NCI-H2196 treated with DMSO at 0.1 percent for 48 hours (cell line): ENCODE results near the gene C10orf71.

Experiments used
- DNase-seq: peaks from one replicate; lab custom pipeline; 2025; ENCODE audit not compliant: unreplicated experiment; lab: John Stamatoyannopoulos, UW

C10orf71 gene

GRCh38 chr10:49272251-49273081 is 26.5 kb upstream of the C10orf71 start:
- no peak for DNase-seq

GRCh38 chr10:49273082-49273465 is 25.9 kb upstream of the C10orf71 start:
- DNase-seq: no peak

GRCh38 chr10:49273626-49274025 is 25.3 kb upstream of the C10orf71 start:
- DNase-seq: no peak

GRCh38 chr10:49274886-49275285 is 24.1 kb upstream of the C10orf71 start:
- DNase-seq: no peak

GRCh38 chr10:49275896-49276295 is 23.1 kb upstream of the C10orf71 start:
- DNase-seq: no peak

GRCh38 chr10:49276596-49276995 is 22.4 kb upstream of the C10orf71 start:
- DNase-seq: no peak

- no peak for DNase-seq
These were observed 21.0 kb upstream of the C10orf71 start for GRCh38 chr10:49277973-49278372.

GRCh38 chr10:49278497-49278981 is 20.4 kb upstream of the C10orf71 start:
- no peak for DNase-seq

GRCh38 chr10:49279015-49279880 is 19.7 kb upstream of the C10orf71 start:
- no peak for DNase-seq

- no peak for DNase-seq
These were observed 19.0 kb upstream of the C10orf71 start for GRCh38 chr10:49280001-49280408.

GRCh38 chr10:49281461-49281860 is 17.5 kb upstream of the C10orf71 start:
- no peak for DNase-seq

- DNase-seq: no peak
These were observed 16.7 kb upstream of the C10orf71 start for GRCh38 chr10:49282306-49282705.

- no peak for DNase-seq
These were observed 16.1 kb upstream of the C10orf71 start for GRCh38 chr10:49282879-49283341.

GRCh38 chr10:49283491-49283890 is 15.5 kb upstream of the C10orf71 start:
- no peak for DNase-seq

- no peak for DNase-seq
These were observed 14.6 kb upstream of the C10orf71 start for GRCh38 chr10:49284356-49284755.

GRCh38 chr10:49285232-49285631 is 13.7 kb upstream of the C10orf71 start:
- DNase-seq: no peak

GRCh38 chr10:49286686-49287085 is 12.3 kb upstream of the C10orf71 start:
- no peak for DNase-seq

- DNase-seq: no peak
These were observed 11.2 kb upstream of the C10orf71 start for GRCh38 chr10:49287689-49288340.

- DNase-seq: no peak
These were observed 10.5 kb upstream of the C10orf71 start for GRCh38 chr10:49288341-49289065.

GRCh38 chr10:49289480-49289879 is 9.5 kb upstream of the C10orf71 start:
- no peak for DNase-seq

GRCh38 chr10:49290131-49290530 is 8.8 kb upstream of the C10orf71 start:
- DNase-seq: no peak
